Measurements from ENCODE around the gene ZNF3.

Gene ZNF3

GRCh38 chr7:100049441-100050291, 31.9 kb downstream of the ZNF3 start, which contains the start of gene ZSCAN21 (continued):
- TF ChIP-seq ZNF280D (tag by site-specific recombination; IDR thresholded peaks at IDR 0.05), result no peak
- TF ChIP-seq ZFP37 (tag by site-specific recombination; IDR thresholded peaks at IDR 0.05), result no peak
- peak; percentile 90 for TF ChIP-seq ZBTB21 (tag by site-specific recombination; IDR thresholded peaks at IDR 0.05)
- no peak for TF ChIP-seq ZNF670 (tag by site-specific recombination; IDR thresholded peaks at IDR 0.05; ENCODE audit: low read depth)
- TF ChIP-seq FEZF1 (tag by site-specific recombination; IDR thresholded peaks at IDR 0.05), result no peak
- no peak for TF ChIP-seq ZNF274 (IDR thresholded peaks at IDR 0.05; ENCODE audit: low read length)
- TF ChIP-seq ZNF274 (tag by site-specific recombination; IDR thresholded peaks at IDR 0.05; ENCODE audit: borderline replicate concordance), result no peak
- peak; percentile 94 for TF ChIP-seq ZBTB1 (tag by site-specific recombination; IDR thresholded peaks at IDR 0.05)
- TF ChIP-seq PATZ1 (tag by site-specific recombination; IDR thresholded peaks at IDR 0.05), result peak; percentile 87
- TF ChIP-seq, protein P1, sequence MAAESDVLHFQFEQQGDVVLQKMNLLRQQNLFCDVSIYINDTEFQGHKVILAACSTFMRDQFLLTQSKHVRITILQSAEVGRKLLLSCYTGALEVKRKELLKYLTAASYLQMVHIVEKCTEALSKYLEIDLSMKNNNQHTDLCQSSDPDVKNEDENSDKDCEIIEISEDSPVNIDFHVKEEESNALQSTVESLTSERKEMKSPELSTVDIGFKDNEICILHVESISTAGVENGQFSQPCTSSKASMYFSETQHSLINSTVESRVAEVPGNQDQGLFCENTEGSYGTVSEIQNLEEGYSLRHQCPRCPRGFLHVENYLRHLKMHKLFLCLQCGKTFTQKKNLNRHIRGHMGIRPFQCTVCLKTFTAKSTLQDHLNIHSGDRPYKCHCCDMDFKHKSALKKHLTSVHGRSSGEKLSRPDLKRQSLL (tag by site-specific recombination; IDR thresholded peaks at IDR 0.05), result no peak
- TF ChIP-seq ZNF121 (tag by site-specific recombination; IDR thresholded peaks at IDR 0.05), result no peak
- TF ChIP-seq, protein P2, sequence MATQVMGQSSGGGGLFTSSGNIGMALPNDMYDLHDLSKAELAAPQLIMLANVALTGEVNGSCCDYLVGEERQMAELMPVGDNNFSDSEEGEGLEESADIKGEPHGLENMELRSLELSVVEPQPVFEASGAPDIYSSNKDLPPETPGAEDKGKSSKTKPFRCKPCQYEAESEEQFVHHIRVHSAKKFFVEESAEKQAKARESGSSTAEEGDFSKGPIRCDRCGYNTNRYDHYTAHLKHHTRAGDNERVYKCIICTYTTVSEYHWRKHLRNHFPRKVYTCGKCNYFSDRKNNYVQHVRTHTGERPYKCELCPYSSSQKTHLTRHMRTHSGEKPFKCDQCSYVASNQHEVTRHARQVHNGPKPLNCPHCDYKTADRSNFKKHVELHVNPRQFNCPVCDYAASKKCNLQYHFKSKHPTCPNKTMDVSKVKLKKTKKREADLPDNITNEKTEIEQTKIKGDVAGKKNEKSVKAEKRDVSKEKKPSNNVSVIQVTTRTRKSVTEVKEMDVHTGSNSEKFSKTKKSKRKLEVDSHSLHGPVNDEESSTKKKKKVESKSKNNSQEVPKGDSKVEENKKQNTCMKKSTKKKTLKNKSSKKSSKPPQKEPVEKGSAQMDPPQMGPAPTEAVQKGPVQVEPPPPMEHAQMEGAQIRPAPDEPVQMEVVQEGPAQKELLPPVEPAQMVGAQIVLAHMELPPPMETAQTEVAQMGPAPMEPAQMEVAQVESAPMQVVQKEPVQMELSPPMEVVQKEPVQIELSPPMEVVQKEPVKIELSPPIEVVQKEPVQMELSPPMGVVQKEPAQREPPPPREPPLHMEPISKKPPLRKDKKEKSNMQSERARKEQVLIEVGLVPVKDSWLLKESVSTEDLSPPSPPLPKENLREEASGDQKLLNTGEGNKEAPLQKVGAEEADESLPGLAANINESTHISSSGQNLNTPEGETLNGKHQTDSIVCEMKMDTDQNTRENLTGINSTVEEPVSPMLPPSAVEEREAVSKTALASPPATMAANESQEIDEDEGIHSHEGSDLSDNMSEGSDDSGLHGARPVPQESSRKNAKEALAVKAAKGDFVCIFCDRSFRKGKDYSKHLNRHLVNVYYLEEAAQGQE (tag by site-specific recombination; IDR thresholded peaks at IDR 0.05), result peak; percentile 28; the same call in 1 of the 2 replicates
- TF ChIP-seq KLF17 (tag by site-specific recombination; IDR thresholded peaks at IDR 0.05), result peak; percentile 76
- no peak for TF ChIP-seq ZNF560 (tag by site-specific recombination; IDR thresholded peaks at IDR 0.05; ENCODE audit: borderline replicate concordance)
- TF ChIP-seq ZNF16 (tag by site-specific recombination; IDR thresholded peaks at IDR 0.05; ENCODE audit: low read depth), result no peak
- TF ChIP-seq ZNF677 (tag by site-specific recombination; IDR thresholded peaks at IDR 0.05), result no peak
- TF ChIP-seq ZNF600 (tag by site-specific recombination; IDR thresholded peaks at IDR 0.05), result peak; percentile 58; the same call in 1 of the 2 replicates
- TF ChIP-seq, protein P3, sequence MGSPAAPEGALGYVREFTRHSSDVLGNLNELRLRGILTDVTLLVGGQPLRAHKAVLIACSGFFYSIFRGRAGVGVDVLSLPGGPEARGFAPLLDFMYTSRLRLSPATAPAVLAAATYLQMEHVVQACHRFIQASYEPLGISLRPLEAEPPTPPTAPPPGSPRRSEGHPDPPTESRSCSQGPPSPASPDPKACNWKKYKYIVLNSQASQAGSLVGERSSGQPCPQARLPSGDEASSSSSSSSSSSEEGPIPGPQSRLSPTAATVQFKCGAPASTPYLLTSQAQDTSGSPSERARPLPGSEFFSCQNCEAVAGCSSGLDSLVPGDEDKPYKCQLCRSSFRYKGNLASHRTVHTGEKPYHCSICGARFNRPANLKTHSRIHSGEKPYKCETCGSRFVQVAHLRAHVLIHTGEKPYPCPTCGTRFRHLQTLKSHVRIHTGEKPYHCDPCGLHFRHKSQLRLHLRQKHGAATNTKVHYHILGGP (tag by site-specific recombination; IDR thresholded peaks at IDR 0.05), result no peak
- 0 out of 2 replicates have a peak, but pooled peaks have one; percentile 31 for TF ChIP-seq ZNF561 (tag by site-specific recombination; IDR thresholded peaks at IDR 0.05; ENCODE audit: borderline replicate concordance)
- no peak for TF ChIP-seq ZNF302 (tag by site-specific recombination; IDR thresholded peaks at IDR 0.05; ENCODE audit: low read depth)
- TF ChIP-seq, protein P4, sequence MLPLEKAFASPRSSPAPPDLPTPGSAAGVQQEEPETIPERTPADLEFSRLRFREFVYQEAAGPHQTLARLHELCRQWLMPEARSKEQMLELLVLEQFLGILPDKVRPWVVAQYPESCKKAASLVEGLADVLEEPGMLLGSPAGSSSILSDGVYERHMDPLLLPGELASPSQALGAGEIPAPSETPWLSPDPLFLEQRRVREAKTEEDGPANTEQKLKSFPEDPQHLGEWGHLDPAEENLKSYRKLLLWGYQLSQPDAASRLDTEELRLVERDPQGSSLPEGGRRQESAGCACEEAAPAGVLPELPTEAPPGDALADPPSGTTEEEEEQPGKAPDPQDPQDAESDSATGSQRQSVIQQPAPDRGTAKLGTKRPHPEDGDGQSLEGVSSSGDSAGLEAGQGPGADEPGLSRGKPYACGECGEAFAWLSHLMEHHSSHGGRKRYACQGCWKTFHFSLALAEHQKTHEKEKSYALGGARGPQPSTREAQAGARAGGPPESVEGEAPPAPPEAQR (tag by site-specific recombination; IDR thresholded peaks at IDR 0.05), result no peak
- TF ChIP-seq, protein P5, sequence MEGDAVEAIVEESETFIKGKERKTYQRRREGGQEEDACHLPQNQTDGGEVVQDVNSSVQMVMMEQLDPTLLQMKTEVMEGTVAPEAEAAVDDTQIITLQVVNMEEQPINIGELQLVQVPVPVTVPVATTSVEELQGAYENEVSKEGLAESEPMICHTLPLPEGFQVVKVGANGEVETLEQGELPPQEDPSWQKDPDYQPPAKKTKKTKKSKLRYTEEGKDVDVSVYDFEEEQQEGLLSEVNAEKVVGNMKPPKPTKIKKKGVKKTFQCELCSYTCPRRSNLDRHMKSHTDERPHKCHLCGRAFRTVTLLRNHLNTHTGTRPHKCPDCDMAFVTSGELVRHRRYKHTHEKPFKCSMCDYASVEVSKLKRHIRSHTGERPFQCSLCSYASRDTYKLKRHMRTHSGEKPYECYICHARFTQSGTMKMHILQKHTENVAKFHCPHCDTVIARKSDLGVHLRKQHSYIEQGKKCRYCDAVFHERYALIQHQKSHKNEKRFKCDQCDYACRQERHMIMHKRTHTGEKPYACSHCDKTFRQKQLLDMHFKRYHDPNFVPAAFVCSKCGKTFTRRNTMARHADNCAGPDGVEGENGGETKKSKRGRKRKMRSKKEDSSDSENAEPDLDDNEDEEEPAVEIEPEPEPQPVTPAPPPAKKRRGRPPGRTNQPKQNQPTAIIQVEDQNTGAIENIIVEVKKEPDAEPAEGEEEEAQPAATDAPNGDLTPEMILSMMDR (tag by site-specific recombination; IDR thresholded peaks at IDR 0.05), result peak; percentile 89
- no peak for TF ChIP-seq ZNF585B (tag by site-specific recombination; IDR thresholded peaks at IDR 0.05)

Measured in HEK293 (cell line).